ENCODE data around the gene PDPR.
"Not testable (repeated sequence)": the region's sequence is repeated elsewhere in the genome, so short reads cannot be mapped to it uniquely, and the experiment has no call there.

DNA sequence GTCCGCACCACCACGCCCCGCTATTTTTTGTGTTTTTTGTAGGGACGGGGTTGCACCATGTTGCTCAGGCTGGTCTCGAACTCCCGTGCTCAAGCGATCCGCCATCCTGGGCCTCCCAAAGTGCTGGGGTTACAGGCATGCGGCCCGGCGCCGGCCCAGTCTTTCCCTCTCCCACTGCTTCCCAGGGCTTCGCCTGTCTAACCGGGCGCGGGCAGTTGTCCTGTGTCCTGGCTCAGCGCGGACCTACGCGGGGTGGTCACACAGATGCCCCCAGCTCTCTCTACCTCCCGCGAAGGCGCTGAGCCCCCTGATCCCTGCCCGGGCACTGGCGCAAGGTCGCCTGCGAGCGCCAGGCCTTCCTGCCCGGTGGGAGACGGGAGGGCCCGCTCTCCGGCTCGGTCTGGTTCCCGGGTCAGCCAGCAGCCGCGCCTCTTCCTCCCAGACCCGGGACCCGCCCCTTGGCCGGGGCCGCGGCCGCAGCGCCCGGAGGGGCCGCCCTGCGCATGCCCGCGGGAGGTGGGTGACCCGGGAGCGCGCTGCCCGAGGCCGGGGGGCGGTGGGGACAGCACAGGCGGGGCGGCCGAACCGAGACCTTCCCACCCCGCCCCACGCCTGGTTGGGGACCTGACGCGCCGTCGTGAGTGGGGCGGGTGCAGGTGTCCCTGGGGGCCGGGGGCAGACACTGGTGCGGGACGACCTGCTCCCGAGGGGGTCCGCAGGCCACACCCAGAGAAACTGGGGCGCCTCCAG lies 73.9 kb downstream of the PDPR start:
- TF ChIP-seq POLR2A (IDR thresholded peaks at IDR 0.05; ENCODE audit: low read length); GATA1 (IDR thresholded peaks at IDR 0.05; ENCODE audit: low read depth, low read length): not testable (repeated sequence)

Measured in erythroblast (primary cell).